DOHH2 (cell line): ENCODE measurements around the gene NIPAL3.

ENCODE experiments used
- H3F3A ChIP-seq: fragments of 200-600 bp; sonication (generic), shearing (Covaris generic); 2 replicates; pipeline ENCODE4 v1.6.0; 2016; ENCODE audit warnings: antibody characterized with exemption, mild to moderate bottlenecking; ENCODE audit not compliant: control insufficient read depth, insufficient read depth
- H3K27ac ChIP-seq: fragments of 200-600 bp; sonication (generic); 2 replicates; pipeline ENCODE4 v1.5.1; 2014; ENCODE audit warnings: low read depth, mild to moderate bottlenecking, low read length, moderate library complexity
- H3K27me3 ChIP-seq: fragments of 200-600 bp; sonication (generic); 2 replicates; pipeline ENCODE4 v1.6.1; 2014; ENCODE audit warnings: mild to moderate bottlenecking, low read length, mixed read lengths; ENCODE audit not compliant: control insufficient read depth
- H3K36me3 ChIP-seq: fragments of 200-600 bp; sonication (generic); 2 replicates; pipeline ENCODE4 v1.6.1; 2014; ENCODE audit warnings: mild to moderate bottlenecking, low read length, moderate library complexity, mixed read lengths; ENCODE audit not compliant: control insufficient read depth
- H3K4me1 ChIP-seq: fragments of 200-600 bp; sonication (generic); 2 replicates; pipeline ENCODE4 v1.6.1; 2014; ENCODE audit warnings: mild to moderate bottlenecking, low read length, mixed read lengths; ENCODE audit not compliant: control insufficient read depth
- H3K4me2 ChIP-seq: fragments of 200-600 bp; sonication (generic); 2 replicates; pipeline ENCODE4 v1.6.0; 2014; ENCODE audit warnings: mild to moderate bottlenecking, low read length, moderate library complexity
- H3K4me3 ChIP-seq: fragments of 200-600 bp; sonication (generic); 2 replicates; pipeline ENCODE4 v1.5.1; 2014; ENCODE audit warnings: mild to moderate bottlenecking, low read length, mixed read lengths
- H3K79me2 ChIP-seq: fragments of 200-600 bp; sonication (generic); 2 replicates; pipeline ENCODE4 v1.6.1; 2014; ENCODE audit warnings: mild to moderate bottlenecking, low read length, mixed read lengths; ENCODE audit not compliant: control insufficient read depth
- H3K9me2 ChIP-seq: fragments of 200-600 bp; sonication (generic); replicated peaks from 2 replicates; pipeline ENCODE4 v1.6.1; 2014; ENCODE audit warnings: mild to moderate bottlenecking, low read length, mixed read lengths; ENCODE audit not compliant: control insufficient read depth
- H3K9me3 ChIP-seq: fragments of 200-600 bp; sonication (generic); 2 replicates; pipeline ENCODE4 v1.6.1; 2014; ENCODE audit warnings: antibody characterized with exemption, low read length, mixed read lengths; ENCODE audit not compliant: control insufficient read depth, insufficient read depth
- H4K20me1 ChIP-seq: fragments of 200-600 bp; sonication (generic); 2 replicates; pipeline ENCODE4 v1.6.0; 2014; ENCODE audit warnings: low read depth, mild to moderate bottlenecking, antibody characterized with exemption, low read length, moderate library complexity; ENCODE audit not compliant: control insufficient read depth, insufficient read depth
- CTCF ChIP-seq: fragments of 200-600 bp; sonication (generic); IDR thresholded peaks from one replicate; pipeline ENCODE4 v1.5.1; 2014; ENCODE audit warnings: antibody characterized with exemption, mild to moderate bottlenecking, low read depth, low read length; ENCODE audit not compliant: poor library complexity, severe bottlenecking
- EZH2phosphoT487 ChIP-seq: fragments of 200-600 bp; sonication (generic); IDR thresholded peaks from 2 replicates; pipeline ENCODE4 v1.6.1; 2017; ENCODE audit warnings: borderline replicate concordance, mild to moderate bottlenecking, antibody characterized with exemption, low read length, moderate library complexity, mixed read lengths

The NIPAL3 gene

GRCh38 chr1:24452922-24453485 is 37.4 kb downstream of the NIPAL3 start:
- Histone ChIP-seq H3K4me2 (no peak overlapping the region), H3K9me3 (no peaks in the 10 kb centered on the region), H3K4me1 (peaks cover 3% of the 10 kb centered on the region; the same call in 1 of the 2 replicates), H3K27ac (no peak overlapping the region), H3K4me3 (no peak overlapping the region), H4K20me1 (no peaks in the 10 kb centered on the region), H3K9me2 (no peaks in the 10 kb centered on the region), H3F3A (no peaks in the 10 kb centered on the region), H3K27me3 (no peaks in the 10 kb centered on the region), H3K79me2 (no peaks in the 10 kb centered on the region), H3K36me3 (peaks cover 19% of the 10 kb centered on the region)
- TF ChIP-seq CTCF (no peak), EZH2phosphoT487 (no peak)

- Histone ChIP-seq H3K4me1 (peaks cover 3% of the 10 kb centered on the region; the same call in 1 of the 2 replicates), H3K9me2 (no peaks in the 10 kb centered on the region), H3K4me2 (no peak overlapping the region), H3F3A (no peaks in the 10 kb centered on the region), H3K36me3 (peaks cover 22% of the 10 kb centered on the region), H3K9me3 (no peaks in the 10 kb centered on the region), H3K27ac (no peak overlapping the region), H3K79me2 (no peaks in the 10 kb centered on the region), H3K4me3 (no peak overlapping the region), H4K20me1 (no peaks in the 10 kb centered on the region), H3K27me3 (no peaks in the 10 kb centered on the region)
- no peak for TF ChIP-seq EZH2phosphoT487
- TF ChIP-seq CTCF, result no peak
These were observed 39.1 kb downstream of the NIPAL3 start for GRCh38 chr1:24454673-24455072.

GRCh38 chr1:24455272-24455671 is 39.7 kb downstream of the NIPAL3 start:
- Histone ChIP-seq H3K4me1 (peaks cover 3% of the 10 kb centered on the region; the same call in 1 of the 2 replicates), H3K9me2 (no peaks in the 10 kb centered on the region), H3K4me3 (no peak overlapping the region), H3K4me2 (no peak overlapping the region), H3K9me3 (no peaks in the 10 kb centered on the region), H3K27ac (no peak overlapping the region), H4K20me1 (no peaks in the 10 kb centered on the region), H3K27me3 (no peaks in the 10 kb centered on the region), H3K79me2 (no peaks in the 10 kb centered on the region), H3K36me3 (peaks cover 20% of the 10 kb centered on the region), H3F3A (no peaks in the 10 kb centered on the region)
- TF ChIP-seq CTCF, result no peak
- no peak for TF ChIP-seq EZH2phosphoT487
